ENCODE data around the gene PSMB2. TPM values are rescaled to one million over a fixed set of nuclear protein-coding genes. Genes with fewer than 3 reads are reported as not detected.

PSMB2 gene
- total and polyA plus RNA-seq, 9 donors = 16.7 to 88.7 (median 36.9) TPM

GRCh38 chr1:35605071-35605866, 36.1 kb downstream of the PSMB2 start:
- no peak for DNase-seq
- H3K36me3 ChIP-seq = no peaks in the 10 kb centered on the region

GRCh38 chr1:35603941-35604340, 37.4 kb downstream of the PSMB2 start:
- H3K36me3 ChIP-seq = no peaks in the 10 kb centered on the region
- WGBS, 3 donors = 67 to 69% (median 69%) methylated on average over 4 of the region's 4 CpGs
- no peak for TF ChIP-seq EP300 (IDR thresholded peaks at IDR 0.05)
- TF ChIP-seq, protein P1, sequence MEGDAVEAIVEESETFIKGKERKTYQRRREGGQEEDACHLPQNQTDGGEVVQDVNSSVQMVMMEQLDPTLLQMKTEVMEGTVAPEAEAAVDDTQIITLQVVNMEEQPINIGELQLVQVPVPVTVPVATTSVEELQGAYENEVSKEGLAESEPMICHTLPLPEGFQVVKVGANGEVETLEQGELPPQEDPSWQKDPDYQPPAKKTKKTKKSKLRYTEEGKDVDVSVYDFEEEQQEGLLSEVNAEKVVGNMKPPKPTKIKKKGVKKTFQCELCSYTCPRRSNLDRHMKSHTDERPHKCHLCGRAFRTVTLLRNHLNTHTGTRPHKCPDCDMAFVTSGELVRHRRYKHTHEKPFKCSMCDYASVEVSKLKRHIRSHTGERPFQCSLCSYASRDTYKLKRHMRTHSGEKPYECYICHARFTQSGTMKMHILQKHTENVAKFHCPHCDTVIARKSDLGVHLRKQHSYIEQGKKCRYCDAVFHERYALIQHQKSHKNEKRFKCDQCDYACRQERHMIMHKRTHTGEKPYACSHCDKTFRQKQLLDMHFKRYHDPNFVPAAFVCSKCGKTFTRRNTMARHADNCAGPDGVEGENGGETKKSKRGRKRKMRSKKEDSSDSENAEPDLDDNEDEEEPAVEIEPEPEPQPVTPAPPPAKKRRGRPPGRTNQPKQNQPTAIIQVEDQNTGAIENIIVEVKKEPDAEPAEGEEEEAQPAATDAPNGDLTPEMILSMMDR (IDR thresholded peaks at IDR 0.05) = no peak
- no peak for TF ChIP-seq POLR2A (IDR thresholded peaks at IDR 0.05)
- no peak overlapping the region for H3K4me3 ChIP-seq
- H3K4me1 ChIP-seq (ENCODE audit: insufficient read depth) = no peaks in the 10 kb centered on the region
- no peak for DNase-seq
- intact Hi-C loops (cut with DNase I) = no loop called here
- no peak overlapping the region for H3K27ac ChIP-seq
- no peaks in the 10 kb centered on the region for H3K9me3 ChIP-seq
- H3K27me3 ChIP-seq = no peaks in the 10 kb centered on the region

More at GRCh38 chr1:35605071-35605866, 36.1 kb downstream of the PSMB2 start:
- no peak overlapping the region for H3K4me3 ChIP-seq
- no peak overlapping the region for H3K27ac ChIP-seq
- 59 to 69% (median 69%) methylated on average over 6 of the region's 6 CpGs for WGBS, 3 donors
- intact Hi-C loops (cut with DNase I) = no loop called here
- no peaks in the 10 kb centered on the region for H3K9me3 ChIP-seq
- TF ChIP-seq, protein P1 (IDR thresholded peaks at IDR 0.05) = no peak
- TF ChIP-seq EP300 (IDR thresholded peaks at IDR 0.05) (no peak), POLR2A (IDR thresholded peaks at IDR 0.05) (no peak)
- no peaks in the 10 kb centered on the region for H3K27me3 ChIP-seq
- no peaks in the 10 kb centered on the region for H3K4me1 ChIP-seq (ENCODE audit: insufficient read depth)

GRCh38 chr1:35603468-35603867, 37.9 kb downstream of the PSMB2 start:
- WGBS, 3 donors = 73 to 79% (median 79%) methylated on average over 3 of the region's 3 CpGs
- intact Hi-C loops (cut with DNase I) = no loop called here
- no peak for DNase-seq
- H3K9me3 ChIP-seq = no peaks in the 10 kb centered on the region
- H3K4me3 ChIP-seq = no peak overlapping the region
- no peaks in the 10 kb centered on the region for H3K27me3 ChIP-seq
- no peaks in the 10 kb centered on the region for H3K4me1 ChIP-seq (ENCODE audit: insufficient read depth)
- no peaks in the 10 kb centered on the region for H3K36me3 ChIP-seq
- TF ChIP-seq EP300 (IDR thresholded peaks at IDR 0.05) = no peak
- TF ChIP-seq, protein P1 (IDR thresholded peaks at IDR 0.05) = no peak
- TF ChIP-seq POLR2A (IDR thresholded peaks at IDR 0.05) = no peak
- H3K27ac ChIP-seq = no peak overlapping the region

DNA sequence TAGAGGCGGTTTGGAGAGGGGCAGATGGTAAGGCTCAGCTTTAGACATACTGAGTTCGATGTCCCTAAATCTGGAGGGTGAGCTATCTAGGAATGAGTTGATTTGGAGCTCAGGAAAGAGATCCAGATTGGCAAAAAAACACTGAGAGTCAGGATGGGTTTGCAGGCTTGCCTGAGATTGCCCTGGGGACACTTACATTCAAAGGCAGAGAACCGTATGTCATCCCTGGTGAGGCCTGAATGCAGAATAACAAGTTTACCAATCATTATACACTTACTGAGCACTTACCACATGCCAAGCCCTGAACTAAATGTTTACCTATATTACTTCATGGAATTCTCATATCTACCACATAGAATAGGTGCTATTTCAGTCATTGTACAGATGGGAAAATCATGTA, 40.7 kb downstream of the PSMB2 start:
- Histone ChIP-seq H3K9me3 (no peaks in the 10 kb centered on the region), H3K4me1 (ENCODE audit: insufficient read depth) (no peaks in the 10 kb centered on the region), H3K27me3 (no peaks in the 10 kb centered on the region), H3K27ac (no peak overlapping the region), H3K4me3 (no peak overlapping the region), H3K36me3 (no peaks in the 10 kb centered on the region)
- no peak for DNase-seq
- intact Hi-C loops (cut with DNase I) = no loop called here
- WGBS, 3 donors = 91 to 96% (median 92%) methylated on average over 3 of the region's 3 CpGs
- TF ChIP-seq EP300 (IDR thresholded peaks at IDR 0.05) (no peak), POLR2A (IDR thresholded peaks at IDR 0.05) (no peak)
- TF ChIP-seq, protein P1 (IDR thresholded peaks at IDR 0.05) = no peak

All from ovary (tissue), 9 donors.